ENCODE data around the gene PTPRN2.
"Not testable (repeated sequence)": the region's sequence is repeated elsewhere in the genome, so short reads cannot be mapped to it uniquely, and the experiment has no call there.

PTPRN2 gene

GRCh38 chr7:158353606-158354570 is 233.7 kb downstream of the PTPRN2 start:
- no peak overlapping the region for H3K9ac ChIP-seq (ENCODE audit: low read depth, low read length)

GRCh38 chr7:158351899-158352729 is 235.5 kb downstream of the PTPRN2 start:
- not testable (repeated sequence) for H3K4me2 ChIP-seq (ENCODE audit: low read length); H3K27me3 ChIP-seq (ENCODE audit: control insufficient read depth, insufficient read depth, low read length); H3K4me1 ChIP-seq (ENCODE audit: control insufficient read depth, insufficient read depth, low read length); H3K9ac ChIP-seq (ENCODE audit: low read depth, low read length); H3K4me3 ChIP-seq (ENCODE audit: low read length); H3K36me3 ChIP-seq (ENCODE audit: insufficient read depth, low read length)
- H3K9me3 ChIP-seq (replicated peaks; ENCODE audit: low read length) = peaks cover 11% of the 10 kb centered on the region

More at GRCh38 chr7:158353606-158354570, 233.7 kb downstream of the PTPRN2 start:
- no peaks in the 10 kb centered on the region for H3K4me1 ChIP-seq (ENCODE audit: control insufficient read depth, insufficient read depth, low read length)
- H3K4me2 ChIP-seq (ENCODE audit: low read length) = no peak overlapping the region
- peaks cover 16% of the 10 kb centered on the region for H3K9me3 ChIP-seq (replicated peaks; ENCODE audit: low read length)
- no peaks in the 10 kb centered on the region for H3K27me3 ChIP-seq (ENCODE audit: control insufficient read depth, insufficient read depth, low read length)
- no peaks in the 10 kb centered on the region for H3K36me3 ChIP-seq (ENCODE audit: insufficient read depth, low read length)
- H3K4me3 ChIP-seq (ENCODE audit: low read length) = no peak overlapping the region

- Histone ChIP-seq H3K27me3 (ENCODE audit: control insufficient read depth, insufficient read depth, low read length) (no peaks in the 10 kb centered on the region), H3K4me2 (ENCODE audit: low read length) (no peak overlapping the region), H3K9ac (ENCODE audit: low read depth, low read length) (no peak overlapping the region), H3K4me3 (ENCODE audit: low read length) (no peak overlapping the region), H3K4me1 (ENCODE audit: control insufficient read depth, insufficient read depth, low read length) (no peaks in the 10 kb centered on the region), H3K9me3 (replicated peaks; ENCODE audit: low read length) (peaks cover 11% of the 10 kb centered on the region), H3K36me3 (ENCODE audit: insufficient read depth, low read length) (no peaks in the 10 kb centered on the region)
These were observed 236.1 kb downstream of the PTPRN2 start for GRCh38 chr7:158351481-158351880.

- H3K36me3 ChIP-seq (ENCODE audit: insufficient read depth, low read length) = no peaks in the 10 kb centered on the region
- H3K4me3 ChIP-seq (ENCODE audit: low read length) = no peak overlapping the region
- no peak overlapping the region for H3K9ac ChIP-seq (ENCODE audit: low read depth, low read length)
- H3K4me1 ChIP-seq (ENCODE audit: control insufficient read depth, insufficient read depth, low read length) = no peaks in the 10 kb centered on the region
- peaks cover 11% of the 10 kb centered on the region for H3K9me3 ChIP-seq (replicated peaks; ENCODE audit: low read length)
- H3K27me3 ChIP-seq (ENCODE audit: control insufficient read depth, insufficient read depth, low read length) = no peaks in the 10 kb centered on the region
- no peak overlapping the region for H3K4me2 ChIP-seq (ENCODE audit: low read length)
These were observed 236.6 kb downstream of the PTPRN2 start for GRCh38 chr7:158351051-158351450.

GRCh38 chr7:158350166-158350900 is 237.3 kb downstream of the PTPRN2 start:
- no peak overlapping the region for H3K4me2 ChIP-seq (ENCODE audit: low read length)
- no peak overlapping the region for H3K9ac ChIP-seq (ENCODE audit: low read depth, low read length)
- H3K36me3 ChIP-seq (ENCODE audit: insufficient read depth, low read length) = no peaks in the 10 kb centered on the region
- no peaks in the 10 kb centered on the region for H3K4me1 ChIP-seq (ENCODE audit: control insufficient read depth, insufficient read depth, low read length)
- no peaks in the 10 kb centered on the region for H3K27me3 ChIP-seq (ENCODE audit: control insufficient read depth, insufficient read depth, low read length)
- H3K4me3 ChIP-seq (ENCODE audit: low read length) = no peak overlapping the region
- H3K9me3 ChIP-seq (replicated peaks; ENCODE audit: low read length) = peaks cover 11% of the 10 kb centered on the region

GRCh38 chr7:158348446-158348845 is 239.2 kb downstream of the PTPRN2 start:
- no peak overlapping the region for H3K9ac ChIP-seq (ENCODE audit: low read depth, low read length)
- H3K4me1 ChIP-seq (ENCODE audit: control insufficient read depth, insufficient read depth, low read length) = no peaks in the 10 kb centered on the region
- H3K4me3 ChIP-seq (ENCODE audit: low read length) = no peak overlapping the region
- H3K36me3 ChIP-seq (ENCODE audit: insufficient read depth, low read length) = no peaks in the 10 kb centered on the region
- no peaks in the 10 kb centered on the region for H3K27me3 ChIP-seq (ENCODE audit: control insufficient read depth, insufficient read depth, low read length)
- H3K9me3 ChIP-seq (replicated peaks; ENCODE audit: low read length) = peaks cover 7% of the 10 kb centered on the region
- H3K4me2 ChIP-seq (ENCODE audit: low read length) = no peak overlapping the region

- H3K4me2 ChIP-seq (ENCODE audit: low read length); H3K4me3 ChIP-seq (ENCODE audit: low read length); H3K27me3 ChIP-seq (ENCODE audit: control insufficient read depth, insufficient read depth, low read length); H3K9ac ChIP-seq (ENCODE audit: low read depth, low read length); H3K36me3 ChIP-seq (ENCODE audit: insufficient read depth, low read length); H3K9me3 ChIP-seq (replicated peaks; ENCODE audit: low read length); H3K4me1 ChIP-seq (ENCODE audit: control insufficient read depth, insufficient read depth, low read length): not testable (repeated sequence)
These were observed 239.6 kb downstream of the PTPRN2 start for GRCh38 chr7:158348039-158348438.

- H3K9ac ChIP-seq (ENCODE audit: low read depth, low read length) = no peak overlapping the region
- H3K4me1 ChIP-seq (ENCODE audit: control insufficient read depth, insufficient read depth, low read length) = no peaks in the 10 kb centered on the region
- H3K27me3 ChIP-seq (ENCODE audit: control insufficient read depth, insufficient read depth, low read length) = no peaks in the 10 kb centered on the region
- no peaks in the 10 kb centered on the region for H3K9me3 ChIP-seq (replicated peaks; ENCODE audit: low read length)
- no peak overlapping the region for H3K4me2 ChIP-seq (ENCODE audit: low read length)
- H3K4me3 ChIP-seq (ENCODE audit: low read length) = no peak overlapping the region
- H3K36me3 ChIP-seq (ENCODE audit: insufficient read depth, low read length) = no peaks in the 10 kb centered on the region
These were observed 241.9 kb downstream of the PTPRN2 start for GRCh38 chr7:158345731-158346130.

- H3K4me3 ChIP-seq (ENCODE audit: low read length) = no peak overlapping the region
- H3K9me3 ChIP-seq (replicated peaks; ENCODE audit: low read length) = no peaks in the 10 kb centered on the region
- H3K36me3 ChIP-seq (ENCODE audit: insufficient read depth, low read length) = no peaks in the 10 kb centered on the region
- no peaks in the 10 kb centered on the region for H3K27me3 ChIP-seq (ENCODE audit: control insufficient read depth, insufficient read depth, low read length)
- no peak overlapping the region for H3K9ac ChIP-seq (ENCODE audit: low read depth, low read length)
- H3K4me1 ChIP-seq (ENCODE audit: control insufficient read depth, insufficient read depth, low read length) = no peaks in the 10 kb centered on the region
- H3K4me2 ChIP-seq (ENCODE audit: low read length) = no peak overlapping the region
These were observed 242.8 kb downstream of the PTPRN2 start for GRCh38 chr7:158344706-158345300.

- Histone ChIP-seq H3K9me3 (replicated peaks; ENCODE audit: low read length) (no peaks in the 10 kb centered on the region), H3K27me3 (ENCODE audit: control insufficient read depth, insufficient read depth, low read length) (no peaks in the 10 kb centered on the region), H3K9ac (ENCODE audit: low read depth, low read length) (no peak overlapping the region), H3K4me2 (ENCODE audit: low read length) (no peak overlapping the region), H3K4me1 (ENCODE audit: control insufficient read depth, insufficient read depth, low read length) (no peaks in the 10 kb centered on the region), H3K36me3 (ENCODE audit: insufficient read depth, low read length) (no peaks in the 10 kb centered on the region), H3K4me3 (ENCODE audit: low read length) (no peak overlapping the region)
These were observed 243.6 kb downstream of the PTPRN2 start for GRCh38 chr7:158343936-158344455.
